ENCODE measurements around the gene GDF7.

Gene GDF7

DNA sequence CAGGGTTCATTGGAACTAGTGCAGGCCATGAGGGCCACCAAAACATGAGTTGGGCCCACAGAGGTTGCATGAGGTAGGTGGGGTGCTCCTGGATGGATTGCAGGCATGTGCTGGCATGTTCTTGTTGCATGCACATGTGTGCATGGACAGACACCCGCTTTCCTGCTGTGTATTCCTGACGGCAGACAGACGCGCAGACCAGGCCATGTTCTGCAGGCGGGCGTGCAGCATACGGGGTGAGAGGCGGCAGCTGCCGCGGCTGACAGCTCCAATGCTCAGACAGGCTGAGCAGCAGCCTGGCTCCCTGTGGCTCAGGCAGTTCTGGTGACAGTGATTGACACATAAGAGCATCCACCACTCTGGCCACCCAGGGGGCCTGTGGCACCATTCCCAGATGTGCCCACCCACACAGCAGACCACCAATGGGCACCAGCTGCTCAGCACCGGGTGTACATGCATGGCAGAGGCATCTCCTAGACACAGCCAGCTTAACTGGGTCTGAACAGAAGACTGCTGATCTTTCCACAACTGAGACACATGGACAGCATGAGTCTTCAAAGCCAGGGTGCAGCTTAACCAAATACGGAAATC, 37.3 kb upstream of the GDF7 start:
- DNase-seq, result no peak

DNA sequence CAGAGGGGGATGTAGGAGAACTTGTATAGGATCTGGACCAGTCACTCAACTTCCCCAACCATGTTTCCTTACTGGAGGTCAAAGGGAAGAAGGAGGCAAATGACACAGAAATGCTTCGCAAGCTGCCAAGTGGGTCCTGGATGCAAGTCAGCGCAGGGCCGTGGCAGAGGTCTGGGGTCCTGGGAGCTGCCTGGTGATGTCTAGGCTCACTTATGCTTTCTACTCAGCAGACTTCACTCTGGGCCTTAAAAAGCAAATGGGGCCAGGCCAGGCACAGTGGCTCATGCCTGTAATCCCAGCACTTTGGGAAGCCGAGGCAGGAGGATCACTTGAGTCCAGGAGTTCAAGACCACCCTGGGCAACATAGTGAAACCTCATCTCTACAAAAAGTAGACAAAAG, 36.0 kb upstream of the GDF7 start:
- DNase-seq, result no peak

DNA sequence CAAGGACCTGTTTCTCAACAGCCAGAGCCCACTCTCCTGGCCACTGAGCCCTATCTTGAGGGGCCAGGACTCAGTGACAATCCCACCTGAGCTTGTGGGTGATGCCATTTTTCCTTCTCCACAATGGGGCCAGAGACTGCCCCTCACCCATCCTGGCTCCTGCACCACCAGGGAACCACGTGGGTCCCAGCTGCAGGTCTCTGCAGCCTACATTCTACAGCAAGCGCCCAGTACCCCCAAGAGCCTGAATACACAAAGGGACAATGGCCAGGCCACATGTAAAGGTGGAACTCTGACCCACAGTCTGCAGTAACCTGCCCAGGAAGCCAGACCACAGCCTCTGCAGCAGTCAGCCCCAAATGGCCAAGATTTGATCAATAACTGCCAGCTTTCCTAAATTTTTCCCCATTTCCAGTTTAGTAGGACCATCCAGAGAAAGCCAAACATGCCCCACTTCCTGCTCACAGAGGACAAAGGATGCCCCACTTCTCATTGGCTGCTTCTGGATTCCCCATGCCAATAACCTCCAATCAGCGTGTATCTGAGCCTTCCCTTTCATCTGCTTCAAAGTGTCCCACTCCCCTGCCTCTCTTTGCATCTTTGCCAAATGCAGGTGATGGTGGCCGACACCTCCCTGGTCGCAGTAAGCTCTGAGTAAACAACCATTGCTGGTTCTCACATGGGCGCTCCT, 35.2 kb upstream of the GDF7 start:
- DNase-seq, result no peak

DNA sequence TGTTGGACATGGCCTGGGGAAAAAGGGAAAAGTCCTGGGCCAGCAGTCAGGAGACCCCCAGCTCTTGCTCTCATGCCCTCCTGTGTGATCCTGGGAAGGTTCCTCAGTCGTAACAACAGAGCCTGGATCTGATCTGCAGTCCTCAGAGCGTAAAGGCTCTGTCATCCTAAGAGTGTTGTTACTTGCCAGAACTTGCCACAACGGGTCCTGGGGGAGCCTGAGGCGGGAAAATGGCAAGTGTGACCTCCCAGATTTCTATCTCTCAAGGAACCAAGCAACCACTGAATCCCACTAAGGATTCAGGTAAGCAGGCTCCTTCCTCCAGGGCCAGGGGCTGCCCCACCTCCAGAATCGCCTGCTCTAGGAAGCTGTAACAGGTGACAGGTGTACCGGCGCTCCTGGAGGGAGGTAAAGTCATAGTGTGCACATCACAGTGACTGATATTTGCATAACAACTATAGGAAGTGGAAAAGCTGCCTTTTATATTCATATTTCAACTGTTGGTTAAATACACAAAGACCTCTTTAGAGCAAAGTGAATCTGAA, 34.4 kb upstream of the GDF7 start:
- DNase-seq, result no peak

DNA sequence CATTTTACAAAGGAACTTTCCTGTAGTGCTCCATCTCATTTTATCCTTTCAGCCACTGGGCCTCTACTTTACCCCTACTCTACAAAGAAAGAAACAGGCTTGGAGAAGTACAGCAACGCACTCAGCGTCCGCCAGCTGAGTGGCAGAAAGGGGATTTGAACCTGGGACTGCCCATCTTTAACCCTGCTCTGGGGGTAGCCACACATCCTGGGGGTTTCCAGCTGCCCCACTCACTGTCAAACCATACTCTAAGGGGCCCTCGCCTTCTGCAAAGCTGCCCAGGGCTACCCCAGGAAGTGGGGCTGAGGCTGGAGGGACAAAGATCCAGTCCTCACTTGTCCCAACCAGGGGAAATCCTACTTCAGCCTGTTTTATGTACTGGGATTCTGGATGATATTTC, 33.9 kb upstream of the GDF7 start:
- no peak for DNase-seq

DNA sequence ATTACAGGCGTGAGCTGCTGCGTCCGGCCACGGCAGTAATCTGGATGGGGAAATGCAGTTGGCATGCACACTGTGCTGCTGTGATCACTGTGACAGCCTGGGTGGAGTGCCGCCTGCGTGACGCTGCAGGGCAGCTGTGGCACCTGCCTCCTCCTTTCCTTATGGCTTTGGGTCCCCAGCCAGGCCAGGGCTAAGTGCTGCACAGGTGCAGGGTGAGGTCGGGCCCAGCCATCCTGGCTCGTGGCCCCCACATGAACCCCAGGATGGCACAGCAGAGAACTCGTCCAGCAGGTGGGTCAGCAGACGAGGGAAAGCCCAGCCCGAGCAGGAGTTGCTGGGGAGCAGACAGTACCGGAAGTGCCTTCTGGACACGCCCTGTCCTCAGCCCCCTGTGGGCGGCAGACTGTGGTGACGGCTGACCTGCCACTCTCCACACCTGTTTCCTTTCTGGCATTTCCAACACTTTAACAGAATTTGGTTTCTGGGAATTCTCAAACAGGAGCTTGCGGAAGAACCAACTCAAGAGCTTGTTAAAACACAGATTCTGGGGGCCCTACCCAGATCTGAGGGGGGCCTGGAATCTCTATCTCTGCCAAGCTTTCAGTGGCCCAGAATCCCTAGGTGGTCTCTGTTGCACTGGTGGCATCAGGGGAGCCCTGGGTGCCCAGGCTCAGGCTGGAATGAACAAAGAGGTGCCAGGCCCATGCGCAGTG, 33.0 kb upstream of the GDF7 start:
- no peak for DNase-seq

DNA sequence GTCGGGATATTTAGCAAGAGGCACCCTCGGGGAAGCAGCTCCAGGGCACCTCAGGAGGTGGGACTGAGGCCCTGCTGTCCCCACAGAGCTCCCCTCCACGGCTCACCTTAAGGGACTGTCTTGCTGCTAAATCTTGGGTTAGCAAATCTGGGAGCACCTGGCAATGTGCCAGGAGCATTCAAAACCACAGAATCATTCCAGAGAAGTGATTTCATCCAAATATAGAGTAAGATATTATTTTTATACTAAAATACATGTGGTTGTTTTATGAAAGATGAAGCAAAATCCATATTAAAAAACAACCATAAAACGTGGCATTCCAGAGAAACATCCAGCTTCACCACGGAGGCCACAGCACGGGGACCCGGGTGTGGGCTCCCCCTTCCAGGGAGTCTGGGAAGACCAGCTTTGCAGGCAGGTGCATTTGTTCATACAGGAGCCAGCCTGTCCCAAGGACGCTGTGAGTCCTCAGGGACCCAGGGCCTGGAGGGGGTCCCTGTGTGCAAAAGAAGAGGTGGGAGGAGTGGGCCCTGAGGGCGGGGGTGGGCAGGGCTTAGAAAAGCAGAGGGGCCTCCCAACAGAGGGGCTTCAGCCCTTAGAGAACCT, 32.3 kb upstream of the GDF7 start:
- no peak for DNase-seq

DNA sequence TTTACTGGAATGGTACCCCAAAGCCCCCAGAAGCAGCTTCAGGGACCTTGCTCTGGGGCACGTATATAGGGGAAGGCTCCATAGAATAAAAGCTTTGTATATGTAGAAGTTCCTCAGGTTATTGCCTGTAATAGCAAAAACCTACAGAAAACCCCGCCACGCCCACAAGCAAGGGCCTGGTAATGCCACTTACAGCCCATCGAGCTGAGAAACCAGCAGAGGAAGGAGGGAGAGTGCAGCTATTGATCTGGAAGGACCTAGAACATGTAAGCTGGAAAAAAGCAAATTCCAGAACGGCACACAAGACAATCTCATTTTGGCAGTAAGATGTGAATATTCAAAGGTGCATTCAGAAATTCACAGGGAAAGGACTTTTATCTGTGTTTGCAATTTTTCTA, 31.8 kb upstream of the GDF7 start:
- no peak for DNase-seq

DNA sequence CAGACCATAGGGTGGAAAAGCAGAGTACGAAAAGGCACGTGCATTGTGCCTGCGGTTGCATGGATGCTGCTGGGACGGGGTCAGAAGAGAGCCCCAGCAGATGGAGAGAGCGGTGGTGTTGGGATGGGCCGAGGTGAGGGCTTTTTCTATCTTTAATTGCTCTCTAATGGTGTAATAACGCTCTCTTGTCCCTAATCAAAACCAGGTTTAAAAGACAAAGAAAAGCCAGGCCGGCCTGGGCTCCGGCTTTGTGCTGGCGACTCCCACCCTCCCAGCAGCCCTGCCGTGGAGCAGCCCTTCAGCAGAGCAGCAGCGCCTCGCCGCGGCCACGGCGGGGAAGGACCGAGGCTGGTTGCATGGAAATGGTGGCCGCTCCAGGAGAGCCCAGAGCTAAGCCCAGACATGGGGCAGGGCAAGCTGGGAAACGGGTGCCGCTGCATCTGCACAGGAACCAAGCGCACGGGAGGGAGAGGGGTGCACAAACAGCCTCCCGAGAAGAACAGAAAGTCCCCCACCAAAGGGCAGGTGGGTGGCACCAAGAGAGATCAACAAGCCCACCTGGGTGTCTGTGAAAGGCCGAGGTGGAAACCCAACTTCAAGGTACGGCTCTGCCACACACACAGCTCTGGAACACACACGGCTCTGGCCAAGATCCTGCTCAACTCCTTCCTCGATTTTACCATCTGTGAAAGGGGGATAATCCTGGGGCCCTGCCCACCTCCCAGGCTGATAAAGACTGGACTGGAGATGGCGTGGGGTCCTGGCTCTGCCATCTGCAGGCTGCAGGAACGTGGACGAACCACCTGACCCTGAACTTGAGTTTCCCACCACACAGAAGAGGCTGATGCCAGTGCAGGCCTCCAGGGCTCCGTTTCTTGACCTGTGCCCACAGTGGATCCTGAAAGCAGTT, 31.0 kb upstream of the GDF7 start:
- DNase-seq, result peak; percentile 30

DNA sequence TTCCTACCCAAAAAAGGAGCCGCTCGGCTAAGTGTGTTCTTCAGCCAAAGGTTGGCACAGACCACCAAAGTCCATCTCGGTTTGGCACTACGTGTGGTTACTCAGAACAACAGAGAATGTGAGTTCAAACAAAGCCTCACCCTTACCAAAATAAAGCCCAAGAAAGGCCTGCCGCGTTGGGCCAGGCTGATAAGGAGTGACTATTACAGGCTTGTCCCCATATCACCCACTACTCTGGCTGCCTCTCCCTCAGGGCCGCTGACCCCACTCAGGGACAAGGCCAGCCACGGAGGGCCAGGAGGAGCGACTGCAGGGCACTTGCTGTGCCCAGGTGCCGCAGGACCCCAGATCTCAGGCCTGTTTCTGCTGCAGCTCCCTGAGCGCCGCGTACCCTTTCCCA, 29.8 kb upstream of the GDF7 start:
- DNase-seq, result no peak

DNA sequence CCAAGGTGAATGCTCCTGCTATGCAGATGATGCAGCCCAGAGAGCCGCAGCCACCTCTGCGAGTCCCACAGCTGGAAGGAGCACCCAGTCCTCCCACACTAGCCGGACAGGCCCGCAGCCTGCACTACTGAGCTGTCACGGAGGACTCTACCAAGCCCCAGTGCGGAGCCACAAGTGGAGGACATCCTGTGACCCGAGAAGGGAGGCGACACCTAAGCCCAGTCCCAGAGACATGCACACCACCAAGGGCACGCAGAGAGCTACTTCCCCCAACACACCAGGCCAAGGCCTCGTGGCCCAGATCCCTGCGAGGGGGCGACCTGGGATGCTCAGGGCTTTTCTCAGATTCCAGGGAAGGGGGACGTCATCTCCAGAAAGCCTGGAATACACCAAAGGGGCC, 28.9 kb upstream of the GDF7 start:
- DNase-seq, result no peak

DNA sequence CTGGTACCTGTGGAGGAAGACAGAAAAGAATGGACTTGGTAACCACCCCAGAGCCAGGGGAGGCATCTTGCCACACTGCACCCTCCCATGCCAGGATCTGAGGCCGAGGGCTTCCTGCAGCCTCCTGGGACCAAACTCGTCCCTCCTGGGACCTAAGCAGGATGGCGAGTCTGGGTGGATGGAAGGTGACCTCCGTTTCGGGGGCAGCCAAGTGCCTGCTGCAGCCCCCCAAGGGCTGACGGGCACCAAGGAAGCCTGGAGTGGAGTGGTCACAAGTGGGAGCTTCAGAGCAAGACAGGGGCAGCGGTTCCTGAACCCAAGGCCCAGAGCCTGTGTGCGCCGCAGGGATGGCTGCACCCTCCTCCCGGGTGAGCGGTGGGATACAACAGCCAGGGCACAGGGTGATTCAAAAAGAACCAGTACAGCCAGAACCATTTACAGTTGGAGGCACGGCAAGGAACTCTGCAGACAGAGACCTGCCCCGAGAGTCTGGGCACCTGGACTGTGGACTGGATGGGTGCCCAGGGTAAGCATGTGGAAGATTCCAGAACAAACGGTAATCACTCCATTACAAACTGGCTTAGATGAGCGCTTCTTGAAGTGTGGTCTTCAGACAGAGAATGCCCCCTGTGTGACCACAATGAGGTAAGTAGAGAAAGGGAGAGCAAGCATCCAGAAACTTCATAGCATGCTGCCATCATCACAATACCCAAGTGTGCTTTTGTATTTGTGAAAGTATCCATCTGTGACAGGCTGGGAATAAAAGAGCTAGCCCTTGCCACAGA, 28.1 kb upstream of the GDF7 start:
- no peak for DNase-seq

DNA sequence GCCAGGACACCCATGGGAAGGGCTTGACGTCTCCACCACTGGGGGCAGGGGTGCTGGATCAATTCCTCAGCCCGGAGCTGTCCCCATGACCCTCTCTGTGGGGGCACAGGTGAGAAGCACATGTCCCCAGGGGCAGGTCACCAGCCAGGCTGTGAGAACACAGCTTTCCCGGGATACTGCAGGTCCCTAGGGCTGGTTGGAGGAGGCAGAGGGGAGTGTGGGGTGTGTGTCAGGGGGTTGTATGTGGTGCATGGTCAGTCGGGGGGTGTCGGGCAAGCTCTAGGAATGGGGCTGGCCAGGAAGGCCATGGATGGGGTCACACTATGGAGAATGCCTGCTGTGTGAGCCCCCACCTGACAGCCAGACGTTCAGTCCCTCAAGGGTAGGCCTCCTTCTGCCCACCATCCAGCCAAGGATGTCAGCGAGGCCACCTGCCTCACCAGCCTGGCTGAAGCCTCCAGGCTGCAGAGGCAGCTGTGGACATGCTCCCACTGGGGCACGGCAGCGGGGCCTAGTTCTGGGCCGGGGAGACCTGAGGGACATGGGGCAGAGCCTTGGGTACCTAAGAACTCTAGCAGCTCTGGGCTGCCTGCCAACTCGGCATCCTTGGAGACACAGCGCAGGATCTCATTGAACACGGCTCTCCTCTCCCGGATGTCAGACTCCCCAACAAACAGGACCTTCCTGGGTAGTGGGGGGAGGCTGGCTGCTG, 26.4 kb upstream of the GDF7 start:
- DNase-seq, result no peak

DNA sequence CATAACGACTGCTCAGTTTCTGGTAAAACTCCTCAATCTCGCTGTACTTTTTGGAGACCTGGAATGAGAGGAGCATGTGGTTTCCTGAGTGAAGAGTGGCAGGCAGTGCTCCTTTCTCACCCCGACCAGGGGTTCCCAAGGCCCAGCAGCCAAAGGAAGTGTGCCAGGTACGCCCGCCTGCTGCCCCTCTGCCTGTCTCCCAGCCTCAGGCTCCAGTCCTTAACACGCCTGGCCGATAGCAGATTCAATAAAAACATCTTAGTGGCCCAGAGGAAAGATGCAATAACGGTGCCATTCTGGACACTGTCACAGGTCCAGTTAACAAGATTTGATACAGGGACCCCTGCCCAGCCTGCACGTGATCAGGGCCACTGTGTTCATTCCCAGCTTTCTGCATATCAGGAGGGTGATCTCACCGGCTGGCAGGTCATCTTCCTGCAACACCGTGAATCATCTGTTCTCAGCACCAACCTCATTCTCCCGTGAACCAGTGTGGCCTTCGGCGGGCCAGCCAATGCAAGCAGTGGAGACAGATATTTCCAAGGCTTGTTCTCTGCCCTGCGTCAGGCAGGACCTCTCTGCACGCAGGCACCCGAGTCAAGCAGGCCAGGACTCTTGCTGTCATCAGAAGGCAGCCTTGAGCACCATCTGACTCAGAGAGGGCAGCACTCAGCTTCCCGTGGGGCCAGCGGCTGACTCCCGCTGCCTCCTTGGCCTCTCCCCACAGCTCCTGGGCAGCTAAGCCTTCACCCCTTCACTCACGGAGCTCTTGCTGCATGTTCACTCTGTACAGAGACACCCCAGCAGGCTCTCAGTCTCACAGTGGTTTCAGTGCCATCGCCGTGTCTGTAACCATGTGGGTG, 25.6 kb upstream of the GDF7 start:
- DNase-seq, result no peak

DNA sequence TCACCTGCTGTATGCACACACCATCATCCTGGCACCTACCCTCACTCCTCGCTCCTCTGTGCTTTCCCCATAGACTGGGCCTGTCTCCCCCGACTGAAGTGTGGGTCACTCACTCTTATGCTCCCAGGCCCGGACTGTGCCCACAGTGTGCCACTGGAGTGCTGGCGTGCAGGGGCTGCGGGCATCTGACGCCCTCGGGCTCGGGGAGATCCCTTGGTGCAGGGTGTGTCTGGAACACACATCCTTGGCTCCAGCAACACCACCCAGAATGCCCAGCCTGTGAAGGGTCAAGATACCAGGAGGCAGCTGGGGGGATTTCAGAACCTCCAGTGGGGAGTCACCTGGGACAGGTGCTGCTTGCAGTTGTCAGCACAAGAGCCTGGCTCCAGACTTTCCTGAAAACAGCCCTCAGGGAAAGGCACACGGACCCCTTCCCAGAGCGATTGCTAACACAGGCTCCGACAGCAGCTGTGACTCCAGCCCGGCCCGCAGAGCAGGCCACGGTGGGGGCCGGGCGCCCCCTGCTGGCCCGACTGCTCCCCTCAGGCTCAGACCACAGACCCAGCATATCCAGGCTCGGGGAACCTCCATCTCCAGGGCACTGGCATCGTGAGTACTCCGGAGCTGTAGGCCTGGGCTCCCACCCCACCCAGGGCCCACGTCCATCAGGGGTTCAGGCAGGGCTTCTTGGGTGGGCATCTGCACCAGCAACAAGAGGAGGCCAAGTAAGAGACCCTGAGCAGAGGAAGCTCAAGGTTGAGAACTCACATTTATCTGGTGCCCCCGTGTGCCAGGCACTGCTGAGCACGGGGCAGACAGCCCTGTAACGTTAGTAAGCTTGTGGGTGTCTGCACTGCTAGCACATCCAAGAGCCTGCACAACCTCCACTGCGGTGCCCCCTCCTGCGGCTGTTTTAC, 24.6 kb upstream of the GDF7 start:
- DNase-seq, result peak; percentile 75

DNA sequence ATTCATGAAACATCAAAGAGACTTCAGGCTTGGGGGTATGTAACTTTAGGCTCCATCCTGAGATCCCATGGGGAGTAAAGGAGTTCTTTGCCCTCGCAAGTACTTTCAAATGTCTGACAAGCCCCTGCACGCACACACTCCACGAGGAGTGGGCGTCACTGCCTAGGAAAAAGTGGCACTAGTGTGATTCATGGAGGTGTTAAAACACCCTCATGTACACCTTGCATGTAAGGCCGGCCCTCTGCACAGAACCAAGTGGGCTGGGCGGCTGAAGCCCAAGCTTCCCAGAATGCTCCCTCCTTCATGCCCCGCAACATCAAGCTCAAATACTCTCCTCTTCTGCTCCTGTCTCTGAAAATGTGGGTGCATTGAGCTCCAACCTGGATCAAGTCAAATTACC, 23.9 kb upstream of the GDF7 start:
- DNase-seq, result no peak

DNA sequence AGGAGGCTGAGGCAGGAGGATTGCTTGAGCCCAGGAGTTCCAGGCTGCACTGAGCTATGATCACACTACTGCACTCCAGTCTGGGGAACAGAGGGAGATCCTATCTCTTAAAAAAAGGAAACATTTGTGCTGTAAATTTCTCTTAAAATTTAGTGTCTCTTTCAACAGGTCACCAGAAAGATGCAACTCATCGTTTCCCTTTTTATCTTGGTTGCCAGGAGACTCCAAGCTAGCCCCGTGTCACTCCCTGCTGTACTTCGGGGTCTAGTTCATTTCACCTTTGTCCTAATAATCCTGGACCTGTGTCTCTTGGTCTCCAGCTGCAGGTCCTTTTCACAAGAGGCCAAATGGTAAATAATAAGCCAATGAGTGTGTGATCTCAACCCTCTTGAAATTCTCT, 23.1 kb upstream of the GDF7 start:
- DNase-seq, result no peak

DNA sequence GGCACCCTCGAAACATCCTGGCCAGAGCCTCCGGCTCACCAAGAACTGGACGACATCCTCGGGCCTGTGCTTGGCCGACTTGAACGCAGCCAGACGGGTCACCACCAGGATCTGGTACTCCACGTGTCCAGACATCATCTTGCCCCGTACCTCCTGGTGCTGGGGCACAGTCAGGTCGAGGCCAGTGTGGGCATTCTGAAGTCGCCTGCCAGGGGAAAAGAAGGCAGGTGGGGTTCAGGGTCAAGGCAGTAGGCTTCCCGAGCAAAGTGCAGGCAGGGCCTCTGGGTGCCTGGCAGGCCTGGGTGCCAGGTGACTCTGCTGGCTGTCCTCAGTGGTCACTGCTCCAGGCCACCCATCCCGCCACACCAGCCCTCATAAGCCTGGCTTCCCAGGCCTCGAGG, 21.6 kb upstream of the GDF7 start:
- no peak for DNase-seq

DNA sequence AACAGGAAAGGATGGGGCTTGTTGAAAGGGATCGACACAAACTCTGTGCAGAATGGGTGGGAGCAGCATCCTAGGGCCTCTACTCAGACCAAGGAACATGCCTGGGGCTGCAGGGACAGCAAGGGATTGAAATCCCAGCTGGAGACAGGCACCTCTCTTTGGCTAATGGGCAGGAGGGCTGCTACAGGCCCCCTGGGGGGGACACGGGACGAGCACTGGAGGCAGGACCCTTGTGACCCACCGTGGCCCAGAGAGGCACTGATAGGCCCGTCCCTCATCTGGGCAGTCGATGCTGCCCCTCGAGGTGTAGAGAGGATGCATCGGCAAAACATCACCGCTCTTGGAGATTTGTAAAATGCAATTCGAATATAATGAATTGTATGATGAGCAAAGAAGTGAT, 21.2 kb upstream of the GDF7 start:
- no peak for DNase-seq

Measured in stimulated activated CD4-positive, alpha-beta T cell treated with anti-CD3 and anti-CD28 coated beads, Interleukin-4, amount 100 ng/mL, for 24 hours (primary cell).